MM.1S (cell line): Measurements from ENCODE around the gene PLA2G6.

Experiments
- EZH2 ChIP-seq: fragments of 300-600 bp; sonication (generic); optimal IDR thresholded peaks from 2 replicates; pipeline ENCODE3; 2017; ENCODE audit warnings: low read depth, mild to moderate bottlenecking, antibody characterized with exemption, low read length, mixed read lengths
- EZH2phosphoT487 ChIP-seq: fragments of 300-600 bp; sonication (generic); IDR thresholded peaks from 2 replicates; pipeline ENCODE4 v1.6.1; 2018; ENCODE audit warnings: antibody characterized with exemption, low read length
- TF ChIP-seq, protein P1 (sequence below): fragments of 300-600 bp; sonication (generic); IDR thresholded peaks from 2 replicates; pipeline ENCODE4 v1.5.1; 2016; ENCODE audit warnings: antibody characterized with exemption, low read length, mixed read lengths

DNA sequence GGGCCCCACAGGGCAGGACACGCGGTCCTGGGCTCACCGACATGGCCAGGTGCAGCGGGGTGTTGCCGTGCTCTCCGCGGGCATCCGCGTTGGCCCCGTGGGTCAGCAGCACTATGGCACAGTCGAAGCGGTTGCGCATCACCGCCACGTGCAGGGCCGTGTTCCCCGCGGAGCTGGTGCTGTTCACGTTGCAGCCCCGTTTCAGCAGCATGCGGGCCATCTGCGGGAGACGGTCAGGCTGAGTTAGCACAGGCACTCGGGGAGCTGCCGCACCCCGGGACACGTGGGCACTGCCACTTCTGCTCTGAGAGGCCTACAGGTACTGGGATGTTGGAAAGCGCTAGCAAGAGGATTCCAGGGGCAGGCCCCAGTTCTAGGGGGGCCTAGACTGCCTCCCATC lies 48.8 kb downstream of the PLA2G6 start:
- TF ChIP-seq, protein P1, sequence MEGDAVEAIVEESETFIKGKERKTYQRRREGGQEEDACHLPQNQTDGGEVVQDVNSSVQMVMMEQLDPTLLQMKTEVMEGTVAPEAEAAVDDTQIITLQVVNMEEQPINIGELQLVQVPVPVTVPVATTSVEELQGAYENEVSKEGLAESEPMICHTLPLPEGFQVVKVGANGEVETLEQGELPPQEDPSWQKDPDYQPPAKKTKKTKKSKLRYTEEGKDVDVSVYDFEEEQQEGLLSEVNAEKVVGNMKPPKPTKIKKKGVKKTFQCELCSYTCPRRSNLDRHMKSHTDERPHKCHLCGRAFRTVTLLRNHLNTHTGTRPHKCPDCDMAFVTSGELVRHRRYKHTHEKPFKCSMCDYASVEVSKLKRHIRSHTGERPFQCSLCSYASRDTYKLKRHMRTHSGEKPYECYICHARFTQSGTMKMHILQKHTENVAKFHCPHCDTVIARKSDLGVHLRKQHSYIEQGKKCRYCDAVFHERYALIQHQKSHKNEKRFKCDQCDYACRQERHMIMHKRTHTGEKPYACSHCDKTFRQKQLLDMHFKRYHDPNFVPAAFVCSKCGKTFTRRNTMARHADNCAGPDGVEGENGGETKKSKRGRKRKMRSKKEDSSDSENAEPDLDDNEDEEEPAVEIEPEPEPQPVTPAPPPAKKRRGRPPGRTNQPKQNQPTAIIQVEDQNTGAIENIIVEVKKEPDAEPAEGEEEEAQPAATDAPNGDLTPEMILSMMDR, result no peak
- TF ChIP-seq EZH2 (no peak), EZH2phosphoT487 (no peak)
